Measurements from ENCODE around the gene TEDDM1. TPM values are rescaled to one million over a fixed set of nuclear protein-coding genes. Genes with fewer than 3 reads are reported as not detected.

TEDDM1 gene
- total RNA-seq, 1 experiment from 2014 or later: not detected

GRCh38 chr1:182407724-182408123, 7.3 kb upstream of the TEDDM1 start:
- no peak for DNase-seq (ENCODE audit: extremely low read depth, low read depth)

- DNase-seq (ENCODE audit: extremely low read depth, low read depth): peak; percentile 25
These were observed 5.5 kb upstream of the TEDDM1 start for GRCh38 chr1:182406012-182406411.

GRCh38 chr1:182405578-182405977, 5.1 kb upstream of the TEDDM1 start:
- no peak for DNase-seq (ENCODE audit: extremely low read depth, low read depth)

- no peak for DNase-seq (ENCODE audit: extremely low read depth, low read depth)
These were observed 4.3 kb upstream of the TEDDM1 start for GRCh38 chr1:182404781-182405180.

GRCh38 chr1:182397653-182398393, 2.6 kb downstream of the TEDDM1 start:
- no peak for DNase-seq (ENCODE audit: extremely low read depth, low read depth)

GRCh38 chr1:182395906-182396305, 4.6 kb downstream of the TEDDM1 start:
- DNase-seq (ENCODE audit: extremely low read depth, low read depth): no peak

- DNase-seq (ENCODE audit: extremely low read depth, low read depth): no peak
These were observed 6.3 kb downstream of the TEDDM1 start for GRCh38 chr1:182394055-182394775.

- no peak for DNase-seq (ENCODE audit: extremely low read depth, low read depth)
These were observed 8.1 kb downstream of the TEDDM1 start for GRCh38 chr1:182392050-182393028.

GRCh38 chr1:182391362-182392049, 9.0 kb downstream of the TEDDM1 start, which contains the start of gene GLUL:
GLUL (minus strand) TSS chr1:182391790; CDS start chr1:182388737, 3,053 bp downstream.
- DNase-seq (ENCODE audit: extremely low read depth, low read depth): peak; percentile 73

- DNase-seq (ENCODE audit: extremely low read depth, low read depth): no peak
These were observed 9.5 kb downstream of the TEDDM1 start for GRCh38 chr1:182391028-182391361.

GRCh38 chr1:182389619-182390047, 10.8 kb downstream of the TEDDM1 start:
- no peak for DNase-seq (ENCODE audit: extremely low read depth, low read depth)

- no peak for DNase-seq (ENCODE audit: extremely low read depth, low read depth)
These were observed 11.9 kb downstream of the TEDDM1 start for GRCh38 chr1:182388392-182389134.

- no peak for DNase-seq (ENCODE audit: extremely low read depth, low read depth)
These were observed 12.9 kb downstream of the TEDDM1 start for GRCh38 chr1:182387566-182387965.

GRCh38 chr1:182386980-182387379, 13.5 kb downstream of the TEDDM1 start:
- no peak for DNase-seq (ENCODE audit: extremely low read depth, low read depth)

- no peak for DNase-seq (ENCODE audit: extremely low read depth, low read depth)
These were observed 14.3 kb downstream of the TEDDM1 start for GRCh38 chr1:182385885-182386853.

GRCh38 chr1:182384387-182384960, 16.0 kb downstream of the TEDDM1 start:
- no peak for DNase-seq (ENCODE audit: extremely low read depth, low read depth)

- no peak for DNase-seq (ENCODE audit: extremely low read depth, low read depth)
These were observed 16.5 kb downstream of the TEDDM1 start for GRCh38 chr1:182383934-182384333.

- DNase-seq (ENCODE audit: extremely low read depth, low read depth): no peak
These were observed 17.3 kb downstream of the TEDDM1 start for GRCh38 chr1:182383037-182383661.

Data from NCI-H460 (cell line).